Chondrocyte (in vitro differentiated cells): ENCODE data around the gene PLEKHH2. TPM values are rescaled to one million over a fixed set of nuclear protein-coding genes. Genes with fewer than 3 reads are reported as not detected.

Experiments used
- DNase-seq: peaks from one replicate; pipeline ENCODE4 v3.0.0; 2021; ENCODE audit warnings: mixed read lengths, low spot score
- H3K27ac Mint-ChIP-seq: one replicate; pipeline ENCODE4 v1.8.0; 2021; ENCODE audit warnings: mild to moderate bottlenecking, moderate library complexity, mixed read lengths; ENCODE audit not compliant: unreplicated experiment
- H3K27me3 Mint-ChIP-seq: 2 replicates; pipeline ENCODE4 v1.8.0; 2021; ENCODE audit warnings: low read depth, mixed read lengths
- H3K36me3 Mint-ChIP-seq: 2 replicates; pipeline ENCODE4 v1.8.0; 2021; ENCODE audit warnings: low read depth, mixed read lengths
- H3K4me1 Mint-ChIP-seq: 2 replicates; pipeline ENCODE4 v1.8.0; 2021; ENCODE audit warnings: low read depth, mild to moderate bottlenecking, mixed read lengths
- H3K4me3 Mint-ChIP-seq: one replicate; pipeline ENCODE4 v1.8.0; 2021; ENCODE audit warnings: mild to moderate bottlenecking, moderate library complexity, mixed read lengths; ENCODE audit not compliant: unreplicated experiment
- H3K9me3 Mint-ChIP-seq: 2 replicates; pipeline ENCODE4 v1.8.0; 2021; ENCODE audit warnings: low read depth, mixed read lengths
- CTCF ChIP-seq: fragments of 200-600 bp; sonication (generic); IDR thresholded peaks from 2 replicates; pipeline ENCODE4 v1.5.0; 2021; ENCODE audit warnings: antibody characterized with exemption, mild to moderate bottlenecking, moderate library complexity
- total RNA-seq: library from RNA; stranded (reverse); gene quantifications from 3 replicates; pipeline ENCODE4 v1.2.1, GENCODE V29; 2021

The PLEKHH2 gene
- total RNA-seq, 1 donor from 2014 or later: 4.9 TPM

- DNase-seq: no peak
- TF ChIP-seq CTCF: no peak
- Mint-ChIP-seq H3K9me3 (peaks cover 5% of the 10 kb centered on the region), H3K4me3 (no peak overlapping the region), H3K4me1 (peaks cover 12% of the 10 kb centered on the region), H3K27me3 (no peaks in the 10 kb centered on the region), H3K36me3 (peaks cover 1% of the 10 kb centered on the region), H3K27ac (no peak overlapping the region)
These were observed 6.6 kb downstream of the PLEKHH2 start for GRCh38 chr2:43643680-43644079.

- Mint-ChIP-seq H3K36me3 (no peaks in the 10 kb centered on the region), H3K4me3 (peak overlapping the region; percentile 31), H3K27me3 (no peaks in the 10 kb centered on the region), H3K9me3 (no peaks in the 10 kb centered on the region), H3K27ac (peak overlapping the region; percentile 82), H3K4me1 (peaks cover 27% of the 10 kb centered on the region)
- DNase-seq: no peak
- no peak for TF ChIP-seq CTCF
These were observed 12.1 kb downstream of the PLEKHH2 start for GRCh38 chr2:43648994-43649701.

GRCh38 chr2:43653506-43653905 lies 16.4 kb downstream of the PLEKHH2 start:
- Mint-ChIP-seq H3K4me1 (peaks cover 19% of the 10 kb centered on the region), H3K27ac (no peak overlapping the region), H3K27me3 (no peaks in the 10 kb centered on the region), H3K9me3 (peaks cover 4% of the 10 kb centered on the region), H3K4me3 (no peak overlapping the region), H3K36me3 (peaks cover 2% of the 10 kb centered on the region)
- DNase-seq: no peak
- no peak for TF ChIP-seq CTCF

- no peak overlapping the region for H3K27ac Mint-ChIP-seq
- no peak for TF ChIP-seq CTCF
- no peaks in the 10 kb centered on the region for H3K27me3 Mint-ChIP-seq
- no peak for DNase-seq
- H3K4me3 Mint-ChIP-seq: no peak overlapping the region
- peaks cover 6% of the 10 kb centered on the region for H3K9me3 Mint-ChIP-seq
- peaks cover 2% of the 10 kb centered on the region for H3K36me3 Mint-ChIP-seq
- H3K4me1 Mint-ChIP-seq: peaks cover 3% of the 10 kb centered on the region
These were observed 20.2 kb downstream of the PLEKHH2 start for GRCh38 chr2:43657241-43657640.

- peaks cover 10% of the 10 kb centered on the region for H3K9me3 Mint-ChIP-seq
- no peak for TF ChIP-seq CTCF
- no peak for DNase-seq
- H3K4me1 Mint-ChIP-seq: no peaks in the 10 kb centered on the region
- H3K27ac Mint-ChIP-seq: no peak overlapping the region
- peaks cover 8% of the 10 kb centered on the region for H3K36me3 Mint-ChIP-seq
- H3K4me3 Mint-ChIP-seq: peak overlapping the region; percentile 41
- H3K27me3 Mint-ChIP-seq: no peaks in the 10 kb centered on the region
These were observed 38.7 kb downstream of the PLEKHH2 start for GRCh38 chr2:43675646-43676321.
